HFF-Myc (cell line): Measurements from ENCODE around the gene DNAJC22.

Experiments
- DNase-seq: peaks from one replicate; pipeline ENCODE4 v3.0.0-alpha.2; 2011; ENCODE audit warnings: low read depth; ENCODE audit errors: extremely low read depth
- H3K4me3 ChIP-seq: replicated peaks from 2 replicates; pipeline ENCODE4 v1.5.1; 2011; ENCODE audit warnings: low read depth, mild to moderate bottlenecking, control low read depth, low read length
- TF ChIP-seq, protein P1 (sequence below): IDR thresholded peaks from 2 replicates; pipeline ENCODE4 v1.5.1; 2012; ENCODE audit warnings: mild to moderate bottlenecking, low read depth, low read length, control low read depth; ENCODE audit errors: missing control alignments

The DNAJC22 gene

DNA sequence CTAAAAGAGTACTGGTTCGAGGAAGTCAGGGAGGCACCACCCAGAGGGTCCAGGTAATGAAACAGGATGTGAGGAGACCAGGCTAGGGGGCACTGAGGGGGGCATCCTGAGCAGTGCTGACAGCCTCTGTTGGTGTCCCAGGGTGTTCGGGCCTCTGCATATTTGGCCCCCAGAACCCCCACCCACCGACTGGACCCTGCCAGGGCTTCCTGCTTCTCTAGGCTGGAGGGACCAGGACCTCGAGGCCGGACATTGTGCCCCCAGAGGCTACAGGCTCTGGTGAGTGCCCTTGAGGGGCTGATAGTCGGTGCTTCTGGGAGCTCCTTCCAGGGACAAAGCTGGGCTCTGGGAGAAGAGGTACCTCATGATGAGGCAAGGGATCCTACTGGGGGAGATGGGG, 21.1 kb upstream of the DNAJC22 start:
- TF ChIP-seq, protein P1, sequence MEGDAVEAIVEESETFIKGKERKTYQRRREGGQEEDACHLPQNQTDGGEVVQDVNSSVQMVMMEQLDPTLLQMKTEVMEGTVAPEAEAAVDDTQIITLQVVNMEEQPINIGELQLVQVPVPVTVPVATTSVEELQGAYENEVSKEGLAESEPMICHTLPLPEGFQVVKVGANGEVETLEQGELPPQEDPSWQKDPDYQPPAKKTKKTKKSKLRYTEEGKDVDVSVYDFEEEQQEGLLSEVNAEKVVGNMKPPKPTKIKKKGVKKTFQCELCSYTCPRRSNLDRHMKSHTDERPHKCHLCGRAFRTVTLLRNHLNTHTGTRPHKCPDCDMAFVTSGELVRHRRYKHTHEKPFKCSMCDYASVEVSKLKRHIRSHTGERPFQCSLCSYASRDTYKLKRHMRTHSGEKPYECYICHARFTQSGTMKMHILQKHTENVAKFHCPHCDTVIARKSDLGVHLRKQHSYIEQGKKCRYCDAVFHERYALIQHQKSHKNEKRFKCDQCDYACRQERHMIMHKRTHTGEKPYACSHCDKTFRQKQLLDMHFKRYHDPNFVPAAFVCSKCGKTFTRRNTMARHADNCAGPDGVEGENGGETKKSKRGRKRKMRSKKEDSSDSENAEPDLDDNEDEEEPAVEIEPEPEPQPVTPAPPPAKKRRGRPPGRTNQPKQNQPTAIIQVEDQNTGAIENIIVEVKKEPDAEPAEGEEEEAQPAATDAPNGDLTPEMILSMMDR: no peak
- no peak for DNase-seq
- H3K4me3 ChIP-seq: no peak overlapping the region

DNA sequence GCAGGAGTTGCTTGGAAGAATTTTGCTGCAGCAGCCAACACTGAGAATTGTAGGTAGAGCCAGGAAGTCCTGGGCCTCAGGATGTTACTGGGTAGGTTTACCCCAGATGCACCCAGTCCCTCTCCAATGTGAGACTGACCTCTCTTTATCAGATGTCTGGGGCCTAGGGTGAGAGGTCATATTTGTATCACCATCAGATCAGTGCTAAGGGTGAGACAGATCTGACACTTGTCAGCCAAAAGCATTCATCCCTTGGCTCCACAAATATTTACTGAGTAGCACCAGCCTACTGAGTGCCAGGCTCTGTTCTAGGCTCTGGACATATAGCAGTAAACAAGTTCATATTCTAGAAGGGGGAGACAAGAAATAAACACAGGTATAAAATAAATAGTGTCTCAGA, 19.3 kb upstream of the DNAJC22 start:
- DNase-seq: no peak
- H3K4me3 ChIP-seq: no peak overlapping the region
- TF ChIP-seq, protein P1: no peak

DNA sequence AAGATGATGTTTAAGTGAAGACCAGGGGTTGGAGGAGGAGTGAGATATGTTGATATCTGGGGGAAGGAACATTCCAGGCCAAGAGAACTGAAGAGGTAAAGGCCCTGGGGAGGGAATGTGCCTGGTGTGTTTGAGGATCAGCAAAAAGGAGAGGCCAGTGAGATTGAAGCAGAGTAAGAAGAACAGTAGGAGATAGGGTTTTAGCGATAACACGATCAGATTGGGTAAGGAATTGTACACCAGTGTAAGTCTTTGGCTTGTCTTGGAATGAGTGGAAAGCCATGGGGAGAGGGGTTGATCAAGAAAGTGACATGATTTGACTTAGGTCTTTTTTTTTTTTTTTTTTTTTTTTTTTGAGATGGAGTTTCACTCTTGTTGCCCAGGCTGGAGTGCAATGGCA, 18.8 kb upstream of the DNAJC22 start:
- TF ChIP-seq, protein P1: no peak

DNA sequence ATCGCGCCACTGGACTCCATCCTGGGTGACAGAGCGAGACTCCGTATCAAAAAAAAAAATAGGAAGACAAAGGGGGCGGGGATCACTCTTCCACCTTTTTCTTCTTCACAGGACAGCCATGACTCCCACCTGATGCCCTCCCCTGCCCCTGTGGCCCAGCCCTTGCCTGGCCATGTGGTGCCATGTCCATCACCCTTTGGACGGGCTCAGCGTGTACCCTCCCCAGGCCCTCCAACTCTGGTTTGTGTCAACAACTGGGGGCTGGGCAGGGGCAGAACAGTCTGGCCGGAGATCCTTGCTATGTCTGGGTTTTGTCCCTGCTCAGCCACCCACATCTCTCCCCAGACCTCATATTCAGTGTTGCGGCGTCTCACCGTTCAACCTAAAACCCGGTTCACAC, 17.9 kb upstream of the DNAJC22 start:
- TF ChIP-seq, protein P1: no peak
- no peak for DNase-seq
- H3K4me3 ChIP-seq: no peak overlapping the region

More for the DNA sequence above, 18.8 kb upstream of the DNAJC22 start:
- no peak for DNase-seq
- H3K4me3 ChIP-seq: no peak overlapping the region

DNA sequence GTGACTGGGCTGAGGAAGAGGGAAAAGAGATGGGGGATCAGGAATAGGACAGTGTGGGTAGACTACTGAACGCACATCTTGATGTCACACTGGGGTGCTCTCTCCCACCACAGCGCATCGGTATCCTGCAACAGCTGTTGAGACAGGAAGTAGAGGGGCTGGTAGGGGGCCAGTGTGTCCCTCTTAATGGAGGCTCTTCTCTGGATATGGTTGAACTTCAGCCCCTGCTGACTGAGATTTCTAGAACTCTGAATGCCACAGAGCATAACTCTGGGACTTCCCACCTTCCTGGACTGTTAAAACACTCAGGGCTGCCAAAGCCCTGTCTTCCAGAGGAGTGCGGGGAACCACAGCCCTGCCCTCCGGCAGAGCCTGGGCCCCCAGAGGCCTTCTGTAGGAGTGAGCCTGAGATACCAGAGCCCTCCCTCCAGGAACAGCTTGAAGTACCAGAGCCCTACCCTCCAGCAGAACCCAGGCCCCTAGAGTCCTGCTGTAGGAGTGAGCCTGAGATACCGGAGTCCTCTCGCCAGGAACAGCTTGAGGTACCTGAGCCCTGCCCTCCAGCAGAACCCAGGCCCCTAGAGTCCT, 16.6 kb upstream of the DNAJC22 start:
- TF ChIP-seq, protein P1: no peak
- no peak for DNase-seq

DNA sequence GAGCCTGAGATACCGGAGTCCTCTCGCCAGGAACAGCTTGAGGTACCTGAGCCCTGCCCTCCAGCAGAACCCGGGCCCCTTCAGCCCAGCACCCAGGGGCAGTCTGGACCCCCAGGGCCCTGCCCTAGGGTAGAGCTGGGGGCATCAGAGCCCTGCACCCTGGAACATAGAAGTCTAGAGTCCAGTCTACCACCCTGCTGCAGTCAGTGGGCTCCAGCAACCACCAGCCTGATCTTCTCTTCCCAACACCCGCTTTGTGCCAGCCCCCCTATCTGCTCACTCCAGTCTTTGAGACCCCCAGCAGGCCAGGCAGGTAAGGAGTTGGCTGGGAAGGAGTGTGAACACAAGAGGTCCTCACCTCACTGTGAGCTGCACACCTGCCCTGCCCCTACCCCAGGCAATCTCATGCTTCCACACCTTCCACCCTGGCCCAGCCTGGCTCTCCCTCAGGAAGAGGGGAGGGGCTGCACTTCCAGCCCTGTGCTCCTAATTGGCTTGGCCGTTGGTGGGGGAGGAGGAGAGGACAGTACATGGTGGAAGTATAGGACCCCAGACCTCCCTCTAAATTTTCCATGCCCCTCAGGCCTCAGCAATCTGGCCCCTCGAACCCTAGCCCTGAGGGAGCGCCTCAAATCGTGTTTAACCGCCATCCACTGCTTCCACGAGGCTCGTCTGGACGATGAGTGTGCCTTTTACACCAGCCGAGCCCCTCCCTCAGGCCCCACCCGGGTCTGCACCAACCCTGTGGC, 15.9 kb upstream of the DNAJC22 start:
- DNase-seq: no peak
- H3K4me3 ChIP-seq: no peak overlapping the region
- TF ChIP-seq, protein P1: no peak

More for the DNA sequence above, 16.6 kb upstream of the DNAJC22 start:
- no peak overlapping the region for H3K4me3 ChIP-seq
